Left lung (tissue), 10 donors: Measurements from ENCODE around the gene SREBF1. TPM values are rescaled to one million over a fixed set of nuclear protein-coding genes. Genes with fewer than 3 reads are reported as not detected.

Experiments used
- ATAC-seq: fragments of 200-7000 bp; cut with Tn5 transposase; one replicate; pipeline ENCODE4 v1.9.1; 2020; ENCODE audit warnings: moderate library complexity
- DNase-seq, 4 donors: peaks; one replicate each; pipeline ENCODE4 v3.0.0-alpha.2; 2013 to 2020
- H3K27ac ChIP-seq, 2 donors: fragments of 200-600 bp; sonication (generic) in 1 of 2; one replicate each; pipeline versions ENCODE4 v1.5.0 to v1.8.0; 2020 to 2021
- H3K27me3 ChIP-seq, 2 donors: fragments of 200-600 bp; sonication (generic) in 1 of 2; one replicate each; pipeline versions ENCODE4 v1.5.0 to v1.8.0; 2020 to 2021
- H3K36me3 ChIP-seq, 2 donors: fragments of 200-600 bp; sonication (generic) in 1 of 2; one replicate each; pipeline versions ENCODE4 v1.5.0 to v1.8.0; 2020 to 2021
- H3K4me1 ChIP-seq, 2 donors: fragments of 200-600 bp; one replicate each; pipeline ENCODE4 v1.8.0; 2021
- H3K4me3 ChIP-seq, 2 donors: fragments of 200-600 bp; sonication (generic) in 1 of 2; one replicate each; pipeline versions ENCODE4 v1.5.0 to v1.8.0; 2020 to 2021; ENCODE audit warnings: mild to moderate bottlenecking in 1 of 2
- H3K9me3 ChIP-seq, 2 donors: fragments of 200-600 bp; sonication (generic) in 1 of 2; one replicate each; pipeline versions ENCODE4 v1.5.0 to v1.8.0; 2020 to 2021
- intact Hi-C, 2 donors: fragments of 100-400 bp; cut with DNase I; formaldehyde crosslinking; loops; one replicate each; pipeline versions ENCODE4 v1.11.2 to v1.14.2; 2022
- polyA plus RNA-seq, 6 donors: library from polyadenylated mRNA; unstranded; fragments of 120-200 nt; gene quantifications; one replicate each; pipeline ENCODE4 v1.2.1, GENCODE V29; 2013; ENCODE audit not compliant: insufficient read length in 6 of 6
- total RNA-seq, 2 donors: library from RNA; stranded (reverse); fragmentation: NEBNext Ultra II Directional; extraction: Animal tissue kit (Norgen Biotek cat#: 25700); gene quantifications; one replicate each; pipeline ENCODE4 v1.2.1, GENCODE V29; 2021
- TF ChIP-seq, protein P1 (sequence below), 2 donors: fragments of 200-600 bp; sonication (generic) in 1 of 2; IDR thresholded peaks; one replicate each; pipeline versions ENCODE4 v1.5.0 to v1.8.0; 2021; ENCODE audit warnings: antibody characterized with exemption in 2 of 2
- donor health status: DM: no; HTN: yes; CAD: no.
- donor health status: DM: no; HTN: no; CAD: no.

Gene SREBF1
- total and polyA plus RNA-seq, 8 donors, result 27.9 to 122 (median 46.4) TPM

GRCh38 chr17:17793378-17794214, 43.2 kb downstream of the SREBF1 start:
- ATAC-seq, result no peak
- intact Hi-C loops, result no loop called here
- Histone ChIP-seq H3K27me3 (no peaks in the 10 kb centered on the region), H3K4me3 (no peak overlapping the region), H3K4me1 (peaks cover 0 to 20% of the 10 kb centered on the region in 2 donors), H3K9me3 (no peaks in the 10 kb centered on the region), H3K27ac (no peak overlapping the region), H3K36me3 (peaks cover 0 to 57% of the 10 kb centered on the region in 2 donors)
- TF ChIP-seq, protein P1, sequence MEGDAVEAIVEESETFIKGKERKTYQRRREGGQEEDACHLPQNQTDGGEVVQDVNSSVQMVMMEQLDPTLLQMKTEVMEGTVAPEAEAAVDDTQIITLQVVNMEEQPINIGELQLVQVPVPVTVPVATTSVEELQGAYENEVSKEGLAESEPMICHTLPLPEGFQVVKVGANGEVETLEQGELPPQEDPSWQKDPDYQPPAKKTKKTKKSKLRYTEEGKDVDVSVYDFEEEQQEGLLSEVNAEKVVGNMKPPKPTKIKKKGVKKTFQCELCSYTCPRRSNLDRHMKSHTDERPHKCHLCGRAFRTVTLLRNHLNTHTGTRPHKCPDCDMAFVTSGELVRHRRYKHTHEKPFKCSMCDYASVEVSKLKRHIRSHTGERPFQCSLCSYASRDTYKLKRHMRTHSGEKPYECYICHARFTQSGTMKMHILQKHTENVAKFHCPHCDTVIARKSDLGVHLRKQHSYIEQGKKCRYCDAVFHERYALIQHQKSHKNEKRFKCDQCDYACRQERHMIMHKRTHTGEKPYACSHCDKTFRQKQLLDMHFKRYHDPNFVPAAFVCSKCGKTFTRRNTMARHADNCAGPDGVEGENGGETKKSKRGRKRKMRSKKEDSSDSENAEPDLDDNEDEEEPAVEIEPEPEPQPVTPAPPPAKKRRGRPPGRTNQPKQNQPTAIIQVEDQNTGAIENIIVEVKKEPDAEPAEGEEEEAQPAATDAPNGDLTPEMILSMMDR (IDR thresholded peaks at IDR 0.05), result no peak
- no peak for DNase-seq

- intact Hi-C loops, result no loop called here
- Histone ChIP-seq H3K36me3 (peaks cover 0 to 49% of the 10 kb centered on the region in 2 donors), H3K9me3 (no peaks in the 10 kb centered on the region), H3K27me3 (no peaks in the 10 kb centered on the region), H3K27ac (no peak overlapping the region), H3K4me3 (no peak overlapping the region), H3K4me1 (peaks cover 0 to 20% of the 10 kb centered on the region in 2 donors)
- peak; percentile 22 for ATAC-seq
- TF ChIP-seq, protein P1 (IDR thresholded peaks at IDR 0.05), result no peak
- no peak for DNase-seq
These were observed 44.0 kb downstream of the SREBF1 start for GRCh38 chr17:17792551-17793377.

DNA sequence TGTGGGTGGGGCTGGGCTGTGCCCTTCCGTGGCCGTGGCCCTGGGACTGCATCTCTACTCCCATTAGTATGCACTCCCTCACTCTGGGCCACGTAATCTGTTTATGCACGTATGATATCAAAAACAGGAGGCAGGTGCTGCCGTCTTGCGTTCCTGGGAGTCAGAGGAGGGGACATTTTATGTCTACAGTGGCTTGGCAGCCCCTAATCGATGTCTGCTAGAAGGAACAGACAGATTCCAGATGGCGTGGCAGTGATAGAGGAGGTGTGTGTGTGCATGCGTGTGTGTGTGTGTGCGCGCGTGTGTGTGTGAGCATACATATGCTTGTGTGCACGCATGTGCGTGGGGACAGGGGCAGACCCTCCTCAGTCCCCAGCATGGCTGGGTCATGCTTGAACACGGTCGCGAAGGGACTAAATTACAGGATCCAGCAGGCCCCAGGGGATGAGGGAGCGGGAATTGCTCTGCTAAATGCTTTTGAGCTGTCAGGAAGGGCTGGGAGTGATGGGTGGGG, 44.7 kb downstream of the SREBF1 start:
- no peak overlapping the region for H3K27ac ChIP-seq
- H3K36me3 ChIP-seq, result peaks cover 0 to 42% of the 10 kb centered on the region in 2 donors
- peaks cover 0 to 20% of the 10 kb centered on the region in 2 donors for H3K4me1 ChIP-seq
- intact Hi-C loops, result no loop called here
- TF ChIP-seq, protein P1 (IDR thresholded peaks at IDR 0.05), result no peak
- H3K27me3 ChIP-seq, result no peaks in the 10 kb centered on the region
- no peak overlapping the region for H3K4me3 ChIP-seq
- ATAC-seq (no peak), DNase-seq (no peak)
- H3K9me3 ChIP-seq, result no peaks in the 10 kb centered on the region

GRCh38 chr17:17790637-17791464, 45.9 kb downstream of the SREBF1 start:
- Histone ChIP-seq H3K4me1 (peaks cover 0 to 20% of the 10 kb centered on the region in 2 donors), H3K4me3 (no peak overlapping the region), H3K27ac (no peak overlapping the region), H3K27me3 (no peaks in the 10 kb centered on the region), H3K36me3 (peaks cover 0 to 30% of the 10 kb centered on the region in 2 donors), H3K9me3 (no peaks in the 10 kb centered on the region)
- TF ChIP-seq, protein P1 (IDR thresholded peaks at IDR 0.05), result no peak
- intact Hi-C loops, result no loop called here
- ATAC-seq (no peak), DNase-seq (no peak)
